GM10248 (cell line): Measurements from ENCODE around the gene CASZ1.

Experiments
- CTCF ChIA-PET: fragments of 300-600 bp; sonication (Branson Sonifier 250); formaldehyde crosslinking; extraction: SDS; loops from one replicate; lab custom pipeline; 2021; ENCODE audit warnings: antibody characterized with exemption; lab: Yijun Ruan, JAX
- POLR2A ChIA-PET: fragments of 350-650 bp; sonication (Branson Sonifier 250); formaldehyde crosslinking; extraction: SDS; loops from one replicate; lab custom pipeline; 2020; ENCODE audit warnings: antibody characterized with exemption; lab: Yijun Ruan, JAX
- DNase-seq: peaks from one replicate; pipeline ENCODE4 v3.0.0; 2012; ENCODE audit errors: extremely low spot score
- TF ChIP-seq, protein P1 (sequence below): IDR thresholded peaks from 2 replicates; pipeline ENCODE4 v1.5.1; 2012; ENCODE audit warnings: mild to moderate bottlenecking, low read depth; ENCODE audit errors: extremely low read depth, missing control alignments, control extremely low read depth

CASZ1 gene

DNA sequence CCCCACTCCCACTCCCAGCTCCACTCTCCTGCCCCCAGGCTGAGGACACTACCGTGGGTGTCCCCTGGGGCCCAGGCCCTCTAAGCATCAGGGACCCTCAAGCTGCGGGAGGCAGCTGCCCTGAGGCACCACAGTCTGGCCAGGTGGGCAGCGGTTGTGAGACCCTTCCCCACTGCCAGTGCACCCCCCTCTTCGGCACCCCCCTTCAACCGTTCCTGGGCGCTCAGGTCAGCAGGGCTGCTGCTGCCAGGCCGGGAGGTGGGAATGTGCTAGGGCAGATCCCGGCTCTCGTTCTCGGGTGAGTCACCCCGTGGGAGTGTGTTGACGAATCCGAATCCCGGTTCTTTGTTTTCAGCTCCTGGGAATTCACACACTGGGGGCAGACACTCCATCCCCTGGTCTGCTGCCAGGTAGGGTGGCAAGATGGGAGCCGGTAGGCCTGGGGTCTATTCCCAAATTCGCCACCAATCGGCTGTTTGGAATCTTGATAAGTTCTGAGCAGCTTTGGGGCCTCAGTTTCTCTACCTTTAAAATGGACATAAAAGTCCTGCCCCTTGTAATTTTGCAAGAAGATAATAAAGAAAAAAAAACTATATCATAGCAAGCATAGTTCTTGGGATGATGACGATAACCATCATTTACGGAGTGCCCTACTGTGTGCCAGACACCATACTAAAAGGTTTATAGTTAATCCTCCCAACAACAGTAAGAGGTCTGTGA is 28.5 kb upstream of the CASZ1 start:
- ChIA-PET CTCF (interaction anchor here (0.7 kb wide), 1 partner anchor 8 kb away, joined by 3 read pairs; no protein-coding TSS in a partner anchor), POLR2A (no interaction called here)
- no peak for DNase-seq
- TF ChIP-seq, protein P1, sequence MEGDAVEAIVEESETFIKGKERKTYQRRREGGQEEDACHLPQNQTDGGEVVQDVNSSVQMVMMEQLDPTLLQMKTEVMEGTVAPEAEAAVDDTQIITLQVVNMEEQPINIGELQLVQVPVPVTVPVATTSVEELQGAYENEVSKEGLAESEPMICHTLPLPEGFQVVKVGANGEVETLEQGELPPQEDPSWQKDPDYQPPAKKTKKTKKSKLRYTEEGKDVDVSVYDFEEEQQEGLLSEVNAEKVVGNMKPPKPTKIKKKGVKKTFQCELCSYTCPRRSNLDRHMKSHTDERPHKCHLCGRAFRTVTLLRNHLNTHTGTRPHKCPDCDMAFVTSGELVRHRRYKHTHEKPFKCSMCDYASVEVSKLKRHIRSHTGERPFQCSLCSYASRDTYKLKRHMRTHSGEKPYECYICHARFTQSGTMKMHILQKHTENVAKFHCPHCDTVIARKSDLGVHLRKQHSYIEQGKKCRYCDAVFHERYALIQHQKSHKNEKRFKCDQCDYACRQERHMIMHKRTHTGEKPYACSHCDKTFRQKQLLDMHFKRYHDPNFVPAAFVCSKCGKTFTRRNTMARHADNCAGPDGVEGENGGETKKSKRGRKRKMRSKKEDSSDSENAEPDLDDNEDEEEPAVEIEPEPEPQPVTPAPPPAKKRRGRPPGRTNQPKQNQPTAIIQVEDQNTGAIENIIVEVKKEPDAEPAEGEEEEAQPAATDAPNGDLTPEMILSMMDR = no peak

DNA sequence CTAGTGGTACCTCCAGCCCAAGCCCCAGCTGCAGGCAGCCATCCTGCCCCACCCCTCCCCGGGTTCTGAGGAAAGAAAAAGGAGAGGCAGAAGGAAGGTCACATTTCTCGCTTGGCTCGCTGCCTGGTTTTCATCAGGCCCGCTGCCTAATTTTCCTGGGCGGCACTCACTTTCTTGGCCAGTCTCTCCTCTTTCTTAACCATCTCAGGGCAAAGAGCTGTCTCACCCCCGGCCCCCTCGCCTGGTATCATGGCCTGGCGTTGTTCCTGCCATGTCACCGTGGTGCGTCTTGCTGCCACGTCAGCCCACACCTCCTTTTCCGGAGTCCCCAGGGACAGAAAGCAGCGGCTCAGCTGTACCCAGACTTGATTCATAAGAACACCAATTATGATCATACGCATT is 26.6 kb upstream of the CASZ1 start:
- no peak for DNase-seq
- TF ChIP-seq, protein P1 = no peak
- ChIA-PET CTCF (interaction anchor here (1.0 kb wide), 1 partner anchor 330 kb away, joined by 3 read pairs; no protein-coding TSS in a partner anchor), POLR2A (no interaction called here)

GRCh38 chr1:10821388-10821787 is 24.9 kb upstream of the CASZ1 start:
- DNase-seq = no peak
- TF ChIP-seq, protein P1 = no peak
- ChIA-PET CTCF (no interaction called here), POLR2A (no interaction called here)

DNA sequence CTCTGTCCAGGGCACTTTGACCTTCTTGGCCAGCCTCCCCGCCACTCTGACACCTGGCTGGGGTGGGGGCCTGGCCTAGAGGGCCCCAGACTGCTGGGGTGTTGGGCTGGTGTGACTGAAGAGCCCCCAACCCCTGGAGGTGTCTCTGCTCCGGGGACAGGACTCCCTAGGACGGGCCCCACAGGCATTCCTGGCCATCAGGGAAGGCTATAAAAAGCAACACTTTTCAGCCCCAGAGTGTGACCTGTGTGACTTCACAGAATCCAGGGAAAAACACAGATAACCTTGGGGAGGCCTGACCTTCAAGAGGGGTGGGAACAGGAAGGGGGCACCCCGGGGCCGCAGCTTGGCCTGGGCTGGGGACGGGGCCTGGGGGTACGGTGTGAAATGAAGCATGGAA is 24.0 kb upstream of the CASZ1 start:
- TF ChIP-seq, protein P1 = no peak
- CTCF ChIA-PET = no interaction called here
- no peak for DNase-seq
- POLR2A ChIA-PET = no interaction called here

GRCh38 chr1:10819198-10819901 is 22.9 kb upstream of the CASZ1 start:
- DNase-seq = no peak
- ChIA-PET POLR2A (no interaction called here), CTCF (no interaction called here)
- TF ChIP-seq, protein P1 = no peak

- ChIA-PET CTCF (no interaction called here), POLR2A (no interaction called here)
- TF ChIP-seq, protein P1 = no peak
- no peak for DNase-seq
Measured at GRCh38 chr1:10818262-10819197, 22.1 kb upstream of the CASZ1 start.
